Mucosa of gallbladder (tissue), 1 donor: ENCODE measurements around the gene WDR75. TPM values are rescaled to one million over a fixed set of nuclear protein-coding genes. Genes with fewer than 3 reads are reported as not detected.
A peak's percentile ranks its signal among the peaks of the same experiment; 100 is the strongest.
"Not testable (repeated sequence)": the region's sequence is repeated elsewhere in the genome, so short reads cannot be mapped to it uniquely, and the experiment has no call there.

Experiments used
- DNase-seq: peaks from one replicate; pipeline ENCODE4 v3.0.0-alpha.2; 2020; ENCODE audit warnings: low spot score
- total RNA-seq: library from RNA; stranded (reverse); gene quantifications from one replicate; pipeline ENCODE4 v1.2.1, GENCODE V29; 2021
- donor health status: DM: no; HTN: no; CAD: no.

The WDR75 gene
- total RNA-seq: 18.8 TPM

- peak; percentile 95 for DNase-seq
Observed at GRCh38 chr2:189440947-189441708, at the start of gene WDR75. TSS of gene WDR75 (plus strand) at chr2:189441474. CDS start at chr2:189441493, 19 bp downstream.

GRCh38 chr2:189393440-189394111, 47.7 kb upstream of the WDR75 start:
- no peak for DNase-seq

GRCh38 chr2:189394525-189394924, 46.7 kb upstream of the WDR75 start:
- DNase-seq: no peak

- no peak for DNase-seq
Observed at GRCh38 chr2:189402932-189403331, 38.3 kb upstream of the WDR75 start.

GRCh38 chr2:189406586-189407233, 34.6 kb upstream of the WDR75 start:
- DNase-seq: no peak

- no peak for DNase-seq
Observed at GRCh38 chr2:189407281-189408209, 33.7 kb upstream of the WDR75 start.

- DNase-seq: no peak
Observed at GRCh38 chr2:189408294-189408693, 33.0 kb upstream of the WDR75 start.

GRCh38 chr2:189409131-189409530, 32.1 kb upstream of the WDR75 start:
- DNase-seq: no peak

- no peak for DNase-seq
Observed at GRCh38 chr2:189409647-189410046, 31.6 kb upstream of the WDR75 start.

- DNase-seq: no peak
Observed at GRCh38 chr2:189411860-189412259, 29.4 kb upstream of the WDR75 start.

- peak; percentile 26 for DNase-seq
Observed at GRCh38 chr2:189412330-189412953, 28.8 kb upstream of the WDR75 start.

- no peak for DNase-seq
Observed at GRCh38 chr2:189413249-189413648, 28.0 kb upstream of the WDR75 start.

GRCh38 chr2:189421644-189422043, 19.6 kb upstream of the WDR75 start:
- DNase-seq: no peak

GRCh38 chr2:189424961-189425360, 16.3 kb upstream of the WDR75 start:
- DNase-seq: no peak

GRCh38 chr2:189425676-189426075, 15.6 kb upstream of the WDR75 start:
- DNase-seq: no peak

- no peak for DNase-seq
Observed at GRCh38 chr2:189426886-189427285, 14.4 kb upstream of the WDR75 start.

GRCh38 chr2:189427872-189428271, 13.4 kb upstream of the WDR75 start:
- no peak for DNase-seq

GRCh38 chr2:189430448-189430847, 10.8 kb upstream of the WDR75 start:
- DNase-seq: not testable (repeated sequence)

GRCh38 chr2:189435803-189436202, 5.5 kb upstream of the WDR75 start:
- not testable (repeated sequence) for DNase-seq

- DNase-seq: no peak
Observed at GRCh38 chr2:189437926-189438325, 3.3 kb upstream of the WDR75 start.

GRCh38 chr2:189439342-189439741, 1.9 kb upstream of the WDR75 start:
- DNase-seq: no peak
